RCC 7860 (cell line): ENCODE measurements around the gene DCLRE1A.
A peak's percentile ranks its signal among the peaks of the same experiment; 100 is the strongest.

Experiments
- DNase-seq: peaks from one replicate; pipeline ENCODE4 v3.0.0-alpha.2; 2015; ENCODE audit warnings: low spot score
- FAIRE-seq: peaks from 2 replicates; lab custom pipeline; 2012; peaks lifted over from hg19 to GRCh38; lab: Jason Lieb, UNC

DCLRE1A gene

DNA sequence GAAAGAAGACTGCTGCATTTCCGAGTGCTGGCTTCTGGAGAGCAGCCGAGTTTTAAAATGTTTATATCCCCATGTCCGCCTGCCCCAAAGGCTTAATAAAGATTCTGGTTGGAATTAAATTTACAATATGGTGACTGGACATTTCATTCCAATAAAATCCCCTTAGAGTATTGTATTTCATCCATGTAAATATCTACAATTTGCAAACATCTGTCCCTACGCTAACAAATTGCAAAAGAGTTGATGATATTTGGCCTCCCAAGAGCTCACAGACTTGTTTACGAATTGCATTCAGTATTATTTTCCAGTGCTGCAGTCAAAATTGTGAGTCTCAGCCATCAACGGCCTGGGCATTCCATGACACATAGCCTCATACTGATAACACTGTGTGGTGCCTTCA, 52.3 kb downstream of the DCLRE1A start:
- FAIRE-seq (no peak), DNase-seq (no peak)

- no peak for FAIRE-seq
- no peak for DNase-seq
Measured at GRCh38 chr10:113791691-113792090, 62.2 kb downstream of the DCLRE1A start.

DNA sequence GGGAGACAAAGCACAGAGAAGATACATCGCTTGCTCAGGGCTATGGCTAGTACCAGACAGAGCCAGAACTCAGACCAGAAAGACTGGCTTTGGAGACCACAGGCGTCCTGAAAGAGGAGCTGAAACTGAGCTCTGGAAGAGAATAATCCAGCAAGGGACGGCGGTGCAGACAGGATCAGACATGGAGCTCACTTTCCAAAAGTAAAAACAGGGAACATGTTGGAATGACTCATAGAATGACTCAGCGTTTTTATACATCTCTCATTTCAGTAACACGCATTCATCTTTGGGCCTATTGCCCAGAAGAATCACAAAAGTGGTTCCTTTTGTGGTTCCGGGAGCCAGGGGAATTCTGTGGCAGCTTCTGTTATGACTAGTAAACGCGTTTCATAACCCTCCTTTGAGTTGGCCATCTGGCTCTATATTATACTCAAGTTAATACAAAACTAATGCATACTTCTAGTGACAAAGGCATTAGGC, 65.2 kb downstream of the DCLRE1A start:
- peak; percentile 88 for FAIRE-seq
- DNase-seq: peak; percentile 81
